Cortex of kidney (tissue), 1 donor: ENCODE results near the gene ZBTB38.

Experiments used
- DNase-seq: peaks from one replicate; lab custom pipeline; 2025; lab: John Stamatoyannopoulos, UW

Gene ZBTB38

GRCh38 chr3:141403576-141403975 is 35.3 kb downstream of the ZBTB38 start:
- DNase-seq, result no peak

- DNase-seq, result no peak
These were observed 36.7 kb downstream of the ZBTB38 start for GRCh38 chr3:141405025-141405424.

- no peak for DNase-seq
These were observed 37.3 kb downstream of the ZBTB38 start for GRCh38 chr3:141405591-141405990.

- no peak for DNase-seq
These were observed 38.0 kb downstream of the ZBTB38 start for GRCh38 chr3:141406265-141406664.

GRCh38 chr3:141407047-141407446 is 38.7 kb downstream of the ZBTB38 start:
- DNase-seq, result no peak

- no peak for DNase-seq
These were observed 39.5 kb downstream of the ZBTB38 start for GRCh38 chr3:141407825-141408224.

GRCh38 chr3:141408596-141408995 is 40.3 kb downstream of the ZBTB38 start:
- no peak for DNase-seq

- DNase-seq, result no peak
These were observed 41.6 kb downstream of the ZBTB38 start for GRCh38 chr3:141409940-141410241.

- no peak for DNase-seq
These were observed 42.1 kb downstream of the ZBTB38 start for GRCh38 chr3:141410408-141410807.

GRCh38 chr3:141410846-141411245 is 42.5 kb downstream of the ZBTB38 start:
- DNase-seq, result no peak

GRCh38 chr3:141411251-141411771 is 43.0 kb downstream of the ZBTB38 start:
- no peak for DNase-seq

- DNase-seq, result no peak
These were observed 44.0 kb downstream of the ZBTB38 start for GRCh38 chr3:141412087-141412935.

GRCh38 chr3:141412936-141413354 is 44.6 kb downstream of the ZBTB38 start:
- DNase-seq, result no peak

GRCh38 chr3:141413391-141413790 is 45.1 kb downstream of the ZBTB38 start:
- no peak for DNase-seq

GRCh38 chr3:141413801-141414689 is 45.7 kb downstream of the ZBTB38 start:
- DNase-seq, result no peak

GRCh38 chr3:141414800-141415462 is 46.6 kb downstream of the ZBTB38 start:
- no peak for DNase-seq

GRCh38 chr3:141415953-141416352 is 47.6 kb downstream of the ZBTB38 start:
- DNase-seq, result no peak
